ENCODE results near the gene KCTD11. TPM values are rescaled to one million over a fixed set of nuclear protein-coding genes. Genes with fewer than 3 reads are reported as not detected.

KCTD11 gene
- total and polyA plus RNA-seq, 2 of the 13 experiments (the other 11 are each of a cell fraction or from before 2014, with no cell fraction given): 1.6 to 2.6 TPM

DNA sequence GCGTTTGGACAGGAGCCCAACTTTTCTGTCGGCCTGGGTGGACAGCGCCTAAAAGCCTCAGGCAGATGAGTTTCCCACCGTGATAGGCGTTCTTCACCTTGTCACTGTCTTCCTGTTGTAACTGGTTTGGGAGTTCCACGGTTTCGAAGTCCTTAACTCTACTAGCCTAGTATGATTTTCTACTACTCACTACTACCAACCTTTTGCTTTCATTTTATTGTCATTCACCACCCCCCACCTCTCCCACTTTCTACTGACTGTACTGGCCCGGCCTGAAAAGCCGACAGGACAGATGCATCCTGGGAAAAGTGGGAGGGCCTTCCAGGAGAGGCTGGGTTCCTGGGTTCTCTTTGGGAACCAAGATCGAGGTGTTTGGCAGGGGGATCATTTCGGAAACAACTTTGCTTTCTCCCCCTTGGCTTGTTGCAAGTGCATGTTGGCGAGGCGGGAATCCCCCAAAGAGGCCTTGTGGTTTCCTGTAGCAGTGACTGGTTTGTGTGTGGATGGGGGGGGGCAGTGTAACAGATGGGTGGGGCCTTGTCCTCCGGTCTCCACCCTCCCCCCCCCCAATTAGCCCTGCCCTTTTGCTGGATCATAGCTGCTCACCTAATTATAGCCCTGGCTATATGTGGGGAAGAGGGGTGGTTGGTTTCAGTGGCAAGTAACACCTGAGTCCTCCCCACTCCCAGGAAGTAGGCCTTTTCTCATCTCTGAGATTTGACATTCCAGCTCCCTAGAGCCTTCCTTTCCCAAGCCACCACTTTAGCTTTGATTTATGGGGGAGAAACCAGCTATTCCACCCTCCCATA lies 43.1 kb upstream of the KCTD11 start (continued):
- TF ChIP-seq ZNF281 (CRISPR knock-in tag; IDR thresholded peaks at IDR 0.05; ENCODE audit: borderline replicate concordance) (no peak), SP1 (IDR thresholded peaks at IDR 0.05) (no peak), SP1 (CRISPR knock-in tag; IDR thresholded peaks at IDR 0.05) (peak; percentile 49; the same call in 1 of the 2 replicates)

DNA sequence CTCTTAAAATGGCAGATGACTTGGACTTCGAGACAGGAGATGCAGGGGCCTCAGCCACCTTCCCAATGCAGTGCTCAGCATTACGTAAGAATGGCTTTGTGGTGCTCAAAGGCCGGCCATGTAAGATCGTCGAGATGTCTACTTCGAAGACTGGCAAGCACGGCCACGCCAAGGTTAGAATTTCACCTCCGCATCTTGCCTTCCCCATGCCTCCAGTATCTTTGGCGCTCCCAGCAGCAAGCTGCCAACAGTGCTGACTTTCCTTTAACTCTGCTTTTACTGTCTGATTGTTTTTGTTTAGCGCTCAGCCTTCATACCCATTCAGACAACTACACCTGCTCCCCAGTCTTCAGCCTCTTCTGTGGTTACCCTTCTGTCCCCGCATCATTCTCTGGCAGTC lies 42.3 kb upstream of the KCTD11 start:
- Histone ChIP-seq H3K4me2 (ENCODE audit: low read depth, low read length) (peak overlapping the region; percentile 90), H4K20me1 (ENCODE audit: insufficient read depth, low read length) (peaks cover 53% of the 10 kb centered on the region), H3K79me2 (ENCODE audit: insufficient read depth, low read length) (peaks cover 49% of the 10 kb centered on the region), H2AFZ (ENCODE audit: low read length) (no peak overlapping the region), H3K9me3 (ENCODE audit: low read length) (no peaks in the 10 kb centered on the region), H3K36me3 (replicated peaks in 1 of 2; ENCODE audit: control insufficient read depth in 1 of 2, insufficient read depth in 2 of 2, low read length in 2 of 2) (peaks cover 21 to 43% of the 10 kb centered on the region in 2 experiments), H3K27ac (ENCODE audit: extremely low read length, insufficient read depth, low read length) (no peak overlapping the region), H3K27me3 (ENCODE audit: control insufficient read depth in 1 of 2, insufficient read depth in 2 of 2, low read length in 2 of 2) (no peaks in the 10 kb centered on the region), H3K4me3 (replicated peaks in 1 of 3; ENCODE audit: insufficient read depth in 1 of 3, low read depth in 2 of 3, low read length in 3 of 3) (peak overlapping the region; percentile 3 to 84 (median 77); a peak in 3 of 6 replicates), H3K9ac (ENCODE audit: insufficient read depth, low read depth, low read length) (peak overlapping the region; percentile 94; the same call in 1 of the 2 replicates), H3K4me1 (ENCODE audit: insufficient read depth, low read length) (peaks cover 60% of the 10 kb centered on the region)
- no peak for FAIRE-seq
- intact Hi-C loops (cut with micrococcal nuclease; ENCODE audit: unreplicated experiment) (no loop called here), in situ Hi-C loops (cut with HindIII; ENCODE audit: extremely low pct_ligation_motif_present, low pct_unique_long_range_greater_than_20kb) (no loop called here)
- POLR2A ChIA-PET: interaction anchor here (1.5 to 3.0 kb wide), 3 partner anchors 20 to 136 kb away, joined by 3 to 17 read pairs (median 5); partner anchors contain the start of genes CHRNB1, NEURL4 and SLC2A4
- 84% methylated on average over 12 of the region's 12 CpGs for WGBS (ENCODE audit: low lambda C conversion rate)
- CTCF ChIA-PET (ENCODE audit: low intra/inter-chr PET ratio, low total read pairs): no interaction called here
- DNase-seq (ENCODE audit: low spot score): no peak
- ATAC-seq: no peak
- BruUV-seq (replicated peaks): no TSS peak
- TF ChIP-seq MLLT10 (CRISPR knock-in tag; IDR thresholded peaks at IDR 0.05) (no peak), ATF4 (CRISPR knock-in tag; IDR thresholded peaks at IDR 0.05) (no peak), RBM22 (optimal IDR thresholded peaks at IDR 0.05; ENCODE audit: low read length) (peak; percentile 44), POLR2AphosphoS5 (IDR thresholded peaks at IDR 0.05; ENCODE audit: low read depth, low read length) (0 out of 2 replicates have a peak, but pooled peaks have one; percentile 19), NCOA1 (CRISPR knock-in tag; IDR thresholded peaks at IDR 0.05) (no peak), KDM1A (CRISPR knock-in tag; IDR thresholded peaks at IDR 0.05) (no peak), HNRNPK (IDR thresholded peaks at IDR 0.05; ENCODE audit: low read depth, low read length, poor library complexity, severe bottlenecking) (no peak), ARNT (IDR thresholded peaks at IDR 0.05) (no peak), EP300 (IDR thresholded peaks at IDR 0.05; ENCODE audit: low read depth in 2 of 2, low read length in 2 of 2) (no peak), EP300 (CRISPR knock-in tag; IDR thresholded peaks at IDR 0.05; ENCODE audit: borderline replicate concordance) (no peak), KAT7 (CRISPR knock-in tag; IDR thresholded peaks at IDR 0.05; ENCODE audit: borderline replicate concordance) (no peak), MTF2 (CRISPR knock-in tag; IDR thresholded peaks at IDR 0.05; ENCODE audit: borderline replicate concordance) (no peak)
- TF ChIP-seq, protein P1, sequence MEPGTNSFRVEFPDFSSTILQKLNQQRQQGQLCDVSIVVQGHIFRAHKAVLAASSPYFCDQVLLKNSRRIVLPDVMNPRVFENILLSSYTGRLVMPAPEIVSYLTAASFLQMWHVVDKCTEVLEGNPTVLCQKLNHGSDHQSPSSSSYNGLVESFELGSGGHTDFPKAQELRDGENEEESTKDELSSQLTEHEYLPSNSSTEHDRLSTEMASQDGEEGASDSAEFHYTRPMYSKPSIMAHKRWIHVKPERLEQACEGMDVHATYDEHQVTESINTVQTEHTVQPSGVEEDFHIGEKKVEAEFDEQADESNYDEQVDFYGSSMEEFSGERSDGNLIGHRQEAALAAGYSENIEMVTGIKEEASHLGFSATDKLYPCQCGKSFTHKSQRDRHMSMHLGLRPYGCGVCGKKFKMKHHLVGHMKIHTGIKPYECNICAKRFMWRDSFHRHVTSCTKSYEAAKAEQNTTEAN (CRISPR knock-in tag; conservative IDR thresholded peaks at IDR 0.05): no peak
